PC-9 (cell line): Measurements from ENCODE around the gene CGB3. TPM values are rescaled to one million over a fixed set of nuclear protein-coding genes. Genes with fewer than 3 reads are reported as not detected.

Source experiments
- BruUV-seq: library from RNA; stranded (reverse); fragments of 400-500 nt; replicated peaks from 2 replicates; lab custom pipeline; 2021; lab: Mats Ljungman, UMichigan
- CTCF ChIA-PET: fragments of 300-600 bp; sonication (Branson Sonifier 250); formaldehyde crosslinking; loops from one replicate; lab custom pipeline; 2022; ENCODE audit warnings: antibody characterized with exemption; lab: Charles Lee
- POLR2A ChIA-PET: fragments of 300-600 bp; sonication (Branson Sonifier 250); formaldehyde crosslinking; loops from one replicate; lab custom pipeline; 2022; ENCODE audit warnings: antibody characterized with exemption; ENCODE audit not compliant: unreplicated experiment; lab: Charles Lee
- DNase-seq, 2 experiments: peaks; one replicate each; pipeline versions ENCODE4 v3.0.0 to v3.0.0-alpha.2; 2015 to 2022; ENCODE audit warnings: mixed read lengths in 1 of 2
- H2AFZ ChIP-seq: fragments of 200-600 bp; sonication (generic); 2 replicates; pipeline ENCODE4 v1.8.1; 2017; ENCODE audit warnings: antibody characterized with exemption
- H3F3A ChIP-seq: fragments of 200-600 bp; sonication (generic); 2 replicates; pipeline ENCODE4 v1.8.1; 2017; ENCODE audit warnings: antibody characterized with exemption, mild to moderate bottlenecking, low read depth; ENCODE audit not compliant: insufficient read depth
- H3K27ac ChIP-seq: fragments of 200-600 bp; sonication (generic); 2 replicates; pipeline ENCODE4 v1.6.1; 2016; ENCODE audit warnings: mixed run types
- H3K27me3 ChIP-seq: fragments of 200-600 bp; sonication (generic); 2 replicates; pipeline ENCODE4 v1.6.1; 2016; ENCODE audit warnings: low read depth, mixed run types; ENCODE audit not compliant: insufficient read depth
- H3K36me3 ChIP-seq: fragments of 200-600 bp; sonication (generic); 2 replicates; pipeline ENCODE4 v1.6.1; 2016; ENCODE audit warnings: low read depth, mixed run types
- H3K4me1 ChIP-seq: fragments of 200-600 bp; sonication (generic); replicated peaks from 2 replicates; pipeline ENCODE4 v1.6.1; 2016; ENCODE audit warnings: mixed run types; ENCODE audit not compliant: insufficient read depth
- H3K4me2 ChIP-seq: fragments of 200-600 bp; sonication (generic); 2 replicates; pipeline ENCODE4 v1.6.1; 2017; ENCODE audit warnings: mixed run types
- H3K4me3 ChIP-seq: fragments of 200-600 bp; sonication (generic); 2 replicates; pipeline ENCODE4 v1.6.1; 2016; ENCODE audit warnings: mixed run types
- H3K79me2 ChIP-seq: fragments of 200-600 bp; sonication (generic); 2 replicates; pipeline ENCODE4 v1.6.1; 2017; ENCODE audit warnings: low read depth, mixed run types
- H3K9me2 ChIP-seq: fragments of 200-600 bp; sonication (generic); 2 replicates; pipeline ENCODE4 v1.8.1; 2017; ENCODE audit warnings: mild to moderate bottlenecking; ENCODE audit not compliant: insufficient read depth
- H3K9me3 ChIP-seq: fragments of 200-600 bp; sonication (generic); 2 replicates; pipeline ENCODE4 v1.8.1; 2016; ENCODE audit warnings: low read depth; ENCODE audit not compliant: insufficient read depth
- H4K20me1 ChIP-seq: fragments of 200-600 bp; sonication (generic); 2 replicates; pipeline ENCODE4 v1.8.1; 2017; ENCODE audit not compliant: insufficient read depth
- CTCF ChIP-seq: fragments of 200-600 bp; sonication (generic); conservative IDR thresholded peaks from 2 replicates; pipeline ENCODE4 v1.6.1; 2017; ENCODE audit warnings: mixed run types, antibody characterized with exemption, mild to moderate bottlenecking, moderate library complexity
- EZH2 ChIP-seq: fragments of 200-600 bp; sonication (generic); IDR thresholded peaks from 2 replicates; pipeline ENCODE4 v1.8.0; 2017; ENCODE audit warnings: antibody characterized with exemption, low read depth
- intact Hi-C: fragments of 100-400 bp; cut with micrococcal nuclease; formaldehyde crosslinking; loops from one replicate; pipeline ENCODE4 v1.10.0; 2022; ENCODE audit not compliant: unreplicated experiment
- total RNA-seq: library from RNA; stranded (reverse); gene quantifications from 2 replicates; pipeline ENCODE4 v1.2.3, GENCODE V29; 2021

The CGB3 gene
- total RNA-seq, 1 experiment from 2014 or later, result not detected

- Histone ChIP-seq H3K4me1 (peaks cover 9% of the 10 kb centered on the region; the same call in 1 of the 2 replicates), H3K4me3 (peak within 1 kb of the TSS; percentile 48; the same call in 1 of the 2 replicates), H2AFZ (0 out of 2 replicates have a peak within 1 kb of the TSS, but pooled peaks have one; percentile 17), H3K9me2 (no peaks in the 10 kb centered on the region), H3K27ac (no peak within 1 kb of the TSS), H3K79me2 (no peaks in the 10 kb centered on the region), H3F3A (peaks cover 39% of the 10 kb centered on the region), H3K27me3 (no peaks in the 10 kb centered on the region), H3K36me3 (peaks cover 7% of the 10 kb centered on the region; the same call in 1 of the 2 replicates), H3K9me3 (no peaks in the 10 kb centered on the region), H4K20me1 (no peaks in the 10 kb centered on the region), H3K4me2 (peak within 1 kb of the TSS; percentile 81)
- BruUV-seq, result no TSS peak
- CTCF ChIA-PET, result interaction anchor here (0.6 to 1.1 kb wide), 3 partner anchors 24 to 81 kb away, joined by 3 to 8 read pairs (median 4); partner anchors contain the start of genes GYS1 and RUVBL2
- POLR2A ChIA-PET, result interaction anchor here (0.6 kb wide), 1 partner anchor 55 kb away, joined by 4 read pairs; no protein-coding TSS in a partner anchor
- intact Hi-C loops, result loop anchor here (5.0 kb wide), 1 partner anchor 40 kb away; the partner anchor contains the start of gene CGB7
- DNase-seq, result peak in 1 of 2 experiments; percentile 10
- no peak for TF ChIP-seq EZH2
- TF ChIP-seq CTCF, result no peak
Observed at GRCh38 chr19:49017041-49017665, 7.0 kb downstream of the CGB3 start, which contains the start of gene LHB. LHB (minus strand) TSS chr19:49017091; CDS start chr19:49017081, 10 bp downstream.

GRCh38 chr19:49016067-49016839 is 7.9 kb downstream of the CGB3 start:
- H3K27me3 ChIP-seq, result no peaks in the 10 kb centered on the region

More at GRCh38 chr19:49016067-49016839, 7.9 kb downstream of the CGB3 start:
- Histone ChIP-seq H3K79me2 (no peaks in the 10 kb centered on the region), H3K9me3 (no peaks in the 10 kb centered on the region), H3K9me2 (no peaks in the 10 kb centered on the region), H3K4me1 (peaks cover 9% of the 10 kb centered on the region; the same call in 1 of the 2 replicates), H3K27ac (no peak overlapping the region), H2AFZ (no peak overlapping the region), H3K4me2 (no peak overlapping the region), H3F3A (peaks cover 31% of the 10 kb centered on the region), H3K4me3 (no peak overlapping the region), H3K36me3 (peaks cover 7% of the 10 kb centered on the region; the same call in 1 of the 2 replicates), H4K20me1 (no peaks in the 10 kb centered on the region)
- ChIA-PET POLR2A (interaction anchor here (0.5 to 0.6 kb wide), 2 partner anchors 48 to 71 kb away, joined by 3 to 25 read pairs; no protein-coding TSS in a partner anchor), CTCF (no interaction called here)
- intact Hi-C loops, result loop anchor here (5.0 kb wide), 1 partner anchor 41 kb away; the partner anchor contains the start of gene CGB7
- no peak for TF ChIP-seq CTCF
- TF ChIP-seq EZH2, result no peak
- no TSS peak for BruUV-seq
- DNase-seq, result no peak
